H1 (cell line): ENCODE data around the gene SOX14. TPM values are rescaled to one million over a fixed set of nuclear protein-coding genes. Genes with fewer than 3 reads are reported as not detected.

Source experiments
- CTCF ChIA-PET: fragments of 300-600 bp; sonication (Branson Sonifier 250); formaldehyde crosslinking; loops from one replicate; lab custom pipeline; 2021; ENCODE audit not compliant: partially characterized antibody; lab: Charles Lee
- POLR2A ChIA-PET: fragments of 300-600 bp; sonication (Branson Sonifier 250); formaldehyde crosslinking; loops from one replicate; lab custom pipeline; 2021; ENCODE audit warnings: inconsistent platforms; ENCODE audit not compliant: partially characterized antibody; lab: Charles Lee
- DNase-seq, 2 experiments: peaks; one replicate each; pipeline versions ENCODE4 v3.0.0 to v3.0.0-alpha.2; 2010 to 2022; ENCODE audit warnings: low spot score in 2 of 2, low read depth in 1 of 2, mixed read lengths in 1 of 2
- FAIRE-seq: peaks from 2 replicates; lab custom pipeline; 2011; peaks lifted over from hg19 to GRCh38; lab: Jason Lieb, UNC
- H2AFZ ChIP-seq: 2 replicates; pipeline ENCODE4 v1.8.1; 2012; ENCODE audit warnings: low read length, inconsistent platforms
- H2AK5ac ChIP-seq: 2 replicates; pipeline ENCODE4 v1.6.1; 2013; ENCODE audit warnings: low read depth, low read length
- H2BK120ac ChIP-seq: replicated peaks from 2 replicates; pipeline ENCODE3; 2013; ENCODE audit warnings: low read depth, low read length, inconsistent platforms
- H2BK12ac ChIP-seq: 2 replicates; pipeline ENCODE4 v1.6.1; 2013; ENCODE audit warnings: low read depth, low read length
- H2BK15ac ChIP-seq: 2 replicates; pipeline ENCODE4 v1.6.1; 2013; ENCODE audit warnings: low read length
- H2BK20ac ChIP-seq: 2 replicates; pipeline ENCODE4 v1.6.1; 2013; ENCODE audit warnings: low read length
- H2BK5ac ChIP-seq: 2 replicates; pipeline ENCODE4 v1.6.1; 2013; ENCODE audit warnings: low read depth, low read length
- H3K14ac ChIP-seq: 2 replicates; pipeline ENCODE4 v1.6.1; 2013; ENCODE audit warnings: inconsistent platforms; ENCODE audit not compliant: insufficient read length
- H3K18ac ChIP-seq: 2 replicates; pipeline ENCODE4 v1.6.1; 2013; ENCODE audit warnings: low read length; ENCODE audit errors: extremely low read depth
- H3K23ac ChIP-seq: 2 replicates; pipeline ENCODE4 v1.6.1; 2013; ENCODE audit warnings: inconsistent platforms; ENCODE audit not compliant: insufficient read length
- H3K23me2 ChIP-seq: 2 replicates; pipeline ENCODE4 v1.6.1; 2013; ENCODE audit warnings: low read depth, low read length
- H3K27ac ChIP-seq: 2 replicates; pipeline ENCODE4 v1.6.1; 2011; ENCODE audit warnings: low read depth, low read length, inconsistent platforms
- H3K27me3 ChIP-seq, 4 experiments: replicated peaks in 1 of 4; 1 replicate in 1 of 4; 2 replicates in 3 of 4; pipeline versions ENCODE4 v1.6.1 to v1.8.1; 2011 to 2013; ENCODE audit warnings: low read length in 3 of 4, mild to moderate bottlenecking in 3 of 4, inconsistent platforms in 2 of 4, mixed read lengths in 2 of 4, moderate library complexity in 1 of 4; ENCODE audit not compliant: control insufficient read depth in 3 of 4, insufficient read depth in 3 of 4; ENCODE audit errors: extremely low read depth in 1 of 4
- H3K36me3 ChIP-seq, 4 experiments: 2 replicates each; pipeline versions ENCODE4 v1.6.1 to v1.8.1; 2011 to 2013; ENCODE audit warnings: mild to moderate bottlenecking in 4 of 4, low read length in 3 of 4, moderate library complexity in 2 of 4, control low read depth in 1 of 4, inconsistent platforms in 1 of 4; ENCODE audit not compliant: insufficient read depth in 4 of 4, control insufficient read depth in 2 of 4
- H3K4ac ChIP-seq: replicated peaks from 2 replicates; pipeline ENCODE3; 2013; ENCODE audit warnings: low read length, low read depth, mixed read lengths, inconsistent platforms; ENCODE audit not compliant: insufficient read length
- H3K4me1 ChIP-seq, 4 experiments: replicated peaks in 1 of 4; 1 replicate in 1 of 4; 2 replicates in 3 of 4; pipeline versions ENCODE4 v1.6.1 to v1.8.1; 2011 to 2013; ENCODE audit warnings: low read length in 3 of 4, inconsistent platforms in 2 of 4, mixed read lengths in 1 of 4; ENCODE audit not compliant: insufficient read depth in 4 of 4, control insufficient read depth in 3 of 4
- H3K4me2 ChIP-seq, 2 experiments: 2 replicates each; pipeline versions ENCODE4 v1.6.1 to v1.8.1; 2011 to 2013; ENCODE audit warnings: low read depth in 2 of 2, low read length in 2 of 2, control low read depth in 1 of 2, inconsistent platforms in 1 of 2, mild to moderate bottlenecking in 1 of 2; ENCODE audit not compliant: insufficient read depth in 1 of 2
- H3K4me3 ChIP-seq, 4 experiments: fragments of 200-600, 300-600 bp in 1 of 4; sonication (generic), shearing (Covaris generic), sonication (Bioruptor Twin) in 1 of 4; 2 replicates each; pipeline versions ENCODE4 v1.5.1 to v1.8.1; 2011 to 2016; ENCODE audit warnings: low read length in 4 of 4, low read depth in 3 of 4, control low read depth in 2 of 4, inconsistent platforms in 2 of 4, mild to moderate bottlenecking in 2 of 4, mixed read lengths in 1 of 4, moderate library complexity in 1 of 4; ENCODE audit not compliant: insufficient read depth in 2 of 4; ENCODE audit errors: extremely low read depth in 1 of 4
- H3K56ac ChIP-seq: replicated peaks from 2 replicates; pipeline ENCODE3; 2013; ENCODE audit warnings: low read depth, mild to moderate bottlenecking, mixed read lengths, low read length, inconsistent platforms; ENCODE audit not compliant: insufficient read length
- H3K79me1 ChIP-seq: 2 replicates; pipeline ENCODE4 v1.6.1; 2013; ENCODE audit warnings: low read depth, low read length, control low read depth
- H3K79me2 ChIP-seq, 2 experiments: 2 replicates each; pipeline versions ENCODE4 v1.6.1 to v1.8.1; 2012 to 2013; ENCODE audit warnings: low read length in 2 of 2, mild to moderate bottlenecking in 2 of 2, inconsistent platforms in 1 of 2; ENCODE audit not compliant: insufficient read depth in 2 of 2, control insufficient read depth in 1 of 2
- H3K9ac ChIP-seq, 4 experiments: replicated peaks in 1 of 4; 1 replicate in 1 of 4; 2 replicates in 3 of 4; pipeline versions ENCODE4 v1.6.1 to v1.8.1; 2011 to 2013; ENCODE audit warnings: low read depth in 3 of 4, low read length in 3 of 4, control low read depth in 2 of 4, mild to moderate bottlenecking in 2 of 4, moderate library complexity in 2 of 4, inconsistent platforms in 1 of 4; ENCODE audit errors: extremely low read depth in 1 of 4
- H3K9me3 ChIP-seq, 2 experiments: 2 replicates each; pipeline versions ENCODE4 v1.6.1 to v1.8.1; 2012 to 2013; ENCODE audit warnings: mild to moderate bottlenecking in 2 of 2, moderate library complexity in 2 of 2, control low read depth in 1 of 2, inconsistent platforms in 1 of 2, low read depth in 1 of 2, low read length in 1 of 2, mixed read lengths in 1 of 2; ENCODE audit not compliant: insufficient read depth in 2 of 2
- H4K20me1 ChIP-seq, 2 experiments: replicated peaks in 1 of 2; 2 replicates each; pipeline versions ENCODE3 to v1.8.1; 2011 to 2013; ENCODE audit warnings: inconsistent platforms in 2 of 2, low read length in 2 of 2, mild to moderate bottlenecking in 1 of 2; ENCODE audit not compliant: insufficient read depth in 2 of 2, control insufficient read depth in 1 of 2
- H4K5ac ChIP-seq: 2 replicates; pipeline ENCODE4 v1.6.1; 2013; ENCODE audit warnings: low read length, low read depth, mixed read lengths, inconsistent platforms; ENCODE audit not compliant: insufficient read length
- H4K8ac ChIP-seq: 2 replicates; pipeline ENCODE4 v1.8.0; 2013; ENCODE audit warnings: mild to moderate bottlenecking, moderate library complexity, low read length, inconsistent platforms; ENCODE audit not compliant: insufficient read depth; ENCODE audit errors: extremely low read depth
- H4K91ac ChIP-seq: replicated peaks from 2 replicates; pipeline ENCODE3; 2013; ENCODE audit warnings: low read length, mixed read lengths, inconsistent platforms; ENCODE audit not compliant: insufficient read length
- POLR2A ChIP-seq, 2 experiments: IDR thresholded peaks; 1 replicate in 1 of 2; 2 replicates in 1 of 2; pipeline ENCODE4 v1.6.1; 2011; ENCODE audit warnings: low read depth in 2 of 2, low read length in 2 of 2, mild to moderate bottlenecking in 2 of 2; ENCODE audit errors: control extremely low read depth in 1 of 2
- WGBS, 2 experiments: shearing (Covaris generic) in 1 of 2; methylation state at CpG; one replicate each; pipeline versions ENCODE4 v1.1.6 to v1.1.7; 2013 to 2015; ENCODE audit warnings: low lambda C conversion rate in 2 of 2, mixed read lengths in 2 of 2, inconsistent platforms in 1 of 2, low coverage in 1 of 2, missing lambda C conversion rate in 1 of 2; ENCODE audit not compliant: insufficient replicate concordance in 2 of 2, insufficient coverage in 1 of 2, insufficient read length in 1 of 2; ENCODE audit errors: extremely low coverage in 1 of 2, missing lambda C conversion rate in 1 of 2; 5-methylcytosine and 5-hydroxymethylcytosine counted together
- polyA plus RNA-seq, 7 experiments: library from polyadenylated mRNA; depleted of rRNA in 3 of 7; stranded (reverse) in 5 of 7; unstranded in 2 of 7; fragments of >200 nt in 5 of 7; fragments of 200-250 nt in 2 of 7; gene quantifications; 1 replicate in 5 of 7; 2 replicates in 1 of 7; 4 replicates in 1 of 7; pipeline versions ENCODE4 v1.2.1 to v1.2.3, GENCODE V29; 2011 to 2013; ENCODE audit warnings: missing spikeins in 2 of 7, mixed read lengths in 2 of 7
- total RNA-seq: library from RNA; stranded (reverse); fragmentation: NEBNext Ultra II Directional; extraction: Animal tissue kit (Norgen Biotek cat#: 25700); gene quantifications from 2 replicates; pipeline ENCODE4 v1.2.1, GENCODE V29; 2021

SOX14 gene
- total and polyA plus RNA-seq, 2 of the 8 experiments (the other 6 are each of a cell fraction or from before 2014, with no cell fraction given): 0.03 to 0.50 TPM

DNA sequence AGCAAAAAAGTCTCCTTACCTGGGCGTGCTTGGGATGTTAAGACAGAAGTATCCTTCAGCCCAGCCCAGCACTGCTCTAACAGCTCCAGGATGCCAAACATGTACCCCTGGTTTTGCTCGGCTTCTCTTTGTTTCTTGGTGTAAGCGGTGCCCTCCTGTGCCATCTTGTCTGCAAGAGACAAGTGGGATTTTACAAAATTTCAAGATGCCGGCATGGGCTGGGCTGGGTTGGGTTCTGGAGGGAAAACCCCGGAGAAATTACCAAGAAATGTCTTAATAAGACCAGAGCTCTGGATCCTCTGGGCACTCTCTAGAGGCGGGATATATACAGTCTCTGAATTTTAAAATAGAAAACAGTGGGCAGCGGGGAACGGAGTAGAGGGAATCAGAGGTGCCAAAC is 4.6 kb upstream of the SOX14 start:
- Histone ChIP-seq H4K8ac (no peak overlapping the region), H3K56ac (no peak overlapping the region), H3K18ac (no peak overlapping the region), H3K79me2 (no peaks in the 10 kb centered on the region), H3K4me3 (no peak overlapping the region), H2BK15ac (no peak overlapping the region), H3K4ac (no peak overlapping the region), H3K4me2 (no peak overlapping the region; a peak in 1 of 4 replicates), H3K27me3 (peaks cover 48 to 65% (median 60%) of the 10 kb centered on the region in 4 experiments), H3K14ac (no peak overlapping the region), H2AFZ (no peak overlapping the region), H2BK120ac (no peak overlapping the region), H2AK5ac (no peak overlapping the region), H3K9me3 (no peaks in the 10 kb centered on the region), H4K20me1 (peaks cover 11 to 13% of the 10 kb centered on the region in 2 experiments), H3K23ac (no peak overlapping the region), H4K5ac (no peak overlapping the region), H3K79me1 (no peaks in the 10 kb centered on the region), H4K91ac (no peak overlapping the region), H3K27ac (no peak overlapping the region), H3K9ac (no peak overlapping the region), H2BK5ac (no peak overlapping the region), H2BK12ac (no peak overlapping the region), H2BK20ac (no peak overlapping the region), H3K36me3 (no peaks in the 10 kb centered on the region; a peak in 1 of 8 replicates), H3K4me1 (peaks cover 0 to 33% (median 28%) of the 10 kb centered on the region in 4 experiments; a peak in 6 of 7 replicates), H3K23me2 (peaks cover 8% of the 10 kb centered on the region; the same call in 1 of the 2 replicates)
- TF ChIP-seq POLR2A (IDR thresholded peaks at IDR 0.05; ENCODE audit: control extremely low read depth in 1 of 2, low read depth in 2 of 2, low read length in 2 of 2): no peak
- CTCF ChIA-PET: interaction anchor here (1.0 to 4.0 kb wide), 4 partner anchors 11 to 212 kb away, joined by 3 to 14 read pairs (median 6); no protein-coding TSS in a partner anchor
- POLR2A ChIA-PET: no interaction called here
- no peak for DNase-seq
- no peak for FAIRE-seq
- WGBS, 2 experiments: 72% methylated on average over 8 of the region's 8 CpGs; no CpG with 5 or more reads in 1 of the 2 experiments
